CD4-positive, alpha-beta T cell treated with Interleukin-17A for 4 hours (primary cell): ENCODE measurements around the gene SLC38A6.

Experiments used
- DNase-seq: peaks from one replicate; pipeline ENCODE4 v3.0.0-alpha.2; 2020; ENCODE audit warnings: mixed read lengths

The SLC38A6 gene

GRCh38 chr14:60980811-60981632 lies at the start of gene SLC38A6, which contains the start of gene TRMT5:
Gene SLC38A6, plus strand, starts transcription at chr14:60981245. Its CDS starts 33 bp downstream, at chr14:60981278.
Gene TRMT5, minus strand, starts transcription at chr14:60981079. Its CDS starts 106 bp downstream, at chr14:60980973.
- DNase-seq: peak; percentile 89

- DNase-seq: no peak
Measured at GRCh38 chr14:60933920-60934655, 47.0 kb upstream of the SLC38A6 start.

GRCh38 chr14:60935319-60935718 lies 45.7 kb upstream of the SLC38A6 start:
- no peak for DNase-seq

- no peak for DNase-seq
Measured at GRCh38 chr14:60943637-60944032, 37.4 kb upstream of the SLC38A6 start.

GRCh38 chr14:60944204-60944603 lies 36.8 kb upstream of the SLC38A6 start:
- DNase-seq: no peak

GRCh38 chr14:60945984-60946383 lies 35.1 kb upstream of the SLC38A6 start:
- no peak for DNase-seq

GRCh38 chr14:60946773-60947172 lies 34.3 kb upstream of the SLC38A6 start:
- DNase-seq: no peak

GRCh38 chr14:60951776-60952435 lies 29.1 kb upstream of the SLC38A6 start:
- no peak for DNase-seq

- no peak for DNase-seq
Measured at GRCh38 chr14:60956202-60956601, 24.8 kb upstream of the SLC38A6 start.

GRCh38 chr14:60956632-60957031 lies 24.4 kb upstream of the SLC38A6 start:
- DNase-seq: no peak

GRCh38 chr14:60958146-60958545 lies 22.9 kb upstream of the SLC38A6 start:
- DNase-seq: no peak

GRCh38 chr14:60963761-60964160 lies 17.3 kb upstream of the SLC38A6 start:
- no peak for DNase-seq

- no peak for DNase-seq
Measured at GRCh38 chr14:60964904-60965303, 16.1 kb upstream of the SLC38A6 start.

GRCh38 chr14:60965402-60965801 lies 15.6 kb upstream of the SLC38A6 start:
- DNase-seq: no peak

- DNase-seq: no peak
Measured at GRCh38 chr14:60968099-60968498, 12.9 kb upstream of the SLC38A6 start.

- no peak for DNase-seq
Measured at GRCh38 chr14:60968671-60969070, 12.4 kb upstream of the SLC38A6 start.

- DNase-seq: no peak
Measured at GRCh38 chr14:60970146-60970545, 10.9 kb upstream of the SLC38A6 start.

GRCh38 chr14:60971271-60971670 lies 9.8 kb upstream of the SLC38A6 start:
- no peak for DNase-seq

GRCh38 chr14:60972295-60972694 lies 8.8 kb upstream of the SLC38A6 start:
- no peak for DNase-seq

GRCh38 chr14:60973070-60973469 lies 8.0 kb upstream of the SLC38A6 start:
- no peak for DNase-seq

- DNase-seq: no peak
Measured at GRCh38 chr14:60974090-60974651, 6.9 kb upstream of the SLC38A6 start.

GRCh38 chr14:60975551-60975950 lies 5.5 kb upstream of the SLC38A6 start:
- DNase-seq: no peak

- no peak for DNase-seq
Measured at GRCh38 chr14:60977847-60978246, 3.2 kb upstream of the SLC38A6 start.
